Fibroblast of lung (primary cell): ENCODE results near the gene OXER1.

Experiments used
- CTCF ChIP-seq, 2 donors: IDR thresholded peaks in 1 of 2; conservative IDR thresholded peaks in 1 of 2; 1 replicate in 1 of 2; 2 replicates in 1 of 2; pipeline ENCODE4 v1.5.1; 2011 to 2012; ENCODE audit warnings: low read length in 2 of 2, control low read depth in 1 of 2, inconsistent platforms in 1 of 2, low read depth in 1 of 2, mild to moderate bottlenecking in 1 of 2
- EZH2 ChIP-seq: IDR thresholded peaks from 2 replicates; pipeline ENCODE4 v1.5.1; 2012; ENCODE audit warnings: low read length, control low read depth, mild to moderate bottlenecking; ENCODE audit errors: missing control alignments

- TF ChIP-seq CTCF (conservative IDR thresholded peaks at IDR 0.05 in 1 of 2, IDR thresholded peaks at IDR 0.05 in 1 of 2; ENCODE audit: low read depth in 1 of 2, low read length in 2 of 2) (no peak), EZH2 (no peak)
Measured at GRCh38 chr2:42783511-42783910, 19.6 kb upstream of the OXER1 start.
